Neuron (in vitro differentiated cells): ENCODE data around the gene RAB11A.

Source experiments
- H2AFZ ChIP-seq: one replicate; pipeline ENCODE4 v1.6.1; 2013; ENCODE audit warnings: low read depth, mild to moderate bottlenecking, inconsistent platforms, low read length, moderate library complexity
- H3K27me3 ChIP-seq: one replicate; pipeline ENCODE4 v1.6.1; 2013; ENCODE audit warnings: low read length; ENCODE audit not compliant: insufficient read depth
- H3K36me3 ChIP-seq: one replicate; pipeline ENCODE4 v1.6.1; 2013; ENCODE audit warnings: low read length; ENCODE audit not compliant: insufficient read depth
- H3K4me1 ChIP-seq: one replicate; pipeline ENCODE4 v1.6.1; 2013; ENCODE audit warnings: low read length; ENCODE audit not compliant: insufficient read depth
- H3K4me3 ChIP-seq: 2 replicates; pipeline ENCODE4 v1.5.1; 2013; ENCODE audit warnings: mild to moderate bottlenecking, low read length, moderate library complexity
- H3K9me3 ChIP-seq: one replicate; pipeline ENCODE4 v1.6.1; 2013; ENCODE audit warnings: low read length

RAB11A gene

DNA sequence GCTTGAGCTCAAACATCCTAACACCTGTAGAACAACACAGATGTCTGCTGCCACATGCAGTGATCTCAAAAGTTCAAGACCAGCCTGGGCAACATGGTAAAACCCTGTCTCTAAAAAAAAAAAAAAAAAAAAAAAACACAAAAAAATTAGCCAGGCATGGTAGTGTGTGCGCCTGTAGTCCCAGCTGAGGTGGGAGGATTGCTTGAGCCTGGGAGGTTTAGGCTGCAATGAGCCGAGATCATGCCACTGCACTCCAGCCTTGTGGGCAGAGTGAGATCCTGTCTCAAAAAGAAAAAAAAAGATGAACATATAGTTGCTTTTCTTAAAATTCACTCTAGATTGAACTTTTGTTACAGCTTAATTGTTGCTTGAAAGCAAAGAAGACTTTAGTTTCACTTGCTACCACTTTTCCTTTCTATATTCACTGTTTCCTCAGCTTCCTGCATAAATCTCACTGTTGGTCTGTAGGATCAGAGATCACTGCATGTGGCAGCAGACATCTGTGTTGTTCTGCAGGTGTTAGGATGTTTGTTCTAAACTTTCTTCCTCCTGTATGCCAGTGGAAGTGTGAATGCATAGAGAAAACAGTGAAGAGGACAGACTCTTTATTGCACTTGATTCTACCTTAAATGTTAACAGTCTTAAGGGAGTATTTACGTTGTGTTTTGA is 12.6 kb downstream of the RAB11A start:
- Histone ChIP-seq H3K4me1 (no peaks in the 10 kb centered on the region), H3K4me3 (no peak overlapping the region), H3K36me3 (peaks cover 79% of the 10 kb centered on the region), H3K27me3 (no peaks in the 10 kb centered on the region), H3K9me3 (no peaks in the 10 kb centered on the region), H2AFZ (no peak overlapping the region)

DNA sequence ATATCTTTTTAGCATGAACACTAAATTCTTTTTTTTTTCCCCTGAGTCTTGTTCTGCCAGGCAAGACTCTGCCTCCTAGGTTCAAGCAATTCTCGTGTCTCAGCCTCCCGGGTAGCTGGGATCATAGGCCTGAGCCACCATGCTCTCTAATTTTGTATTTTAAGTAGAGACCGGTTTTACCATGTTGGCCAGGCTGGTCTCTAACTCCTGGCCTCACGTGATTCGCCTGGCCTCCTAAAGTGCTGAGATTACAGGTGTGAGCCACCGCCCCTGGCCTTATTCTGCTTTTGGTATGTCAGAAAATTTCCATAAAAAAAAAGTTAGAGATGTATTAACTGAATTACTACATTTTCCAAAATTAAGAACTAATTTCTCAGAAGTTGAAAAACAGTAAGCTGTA is 14.3 kb downstream of the RAB11A start:
- no peak overlapping the region for H2AFZ ChIP-seq
- H3K4me1 ChIP-seq: no peaks in the 10 kb centered on the region
- no peaks in the 10 kb centered on the region for H3K9me3 ChIP-seq
- H3K4me3 ChIP-seq: no peak overlapping the region
- H3K36me3 ChIP-seq: peaks cover 81% of the 10 kb centered on the region
- no peaks in the 10 kb centered on the region for H3K27me3 ChIP-seq

DNA sequence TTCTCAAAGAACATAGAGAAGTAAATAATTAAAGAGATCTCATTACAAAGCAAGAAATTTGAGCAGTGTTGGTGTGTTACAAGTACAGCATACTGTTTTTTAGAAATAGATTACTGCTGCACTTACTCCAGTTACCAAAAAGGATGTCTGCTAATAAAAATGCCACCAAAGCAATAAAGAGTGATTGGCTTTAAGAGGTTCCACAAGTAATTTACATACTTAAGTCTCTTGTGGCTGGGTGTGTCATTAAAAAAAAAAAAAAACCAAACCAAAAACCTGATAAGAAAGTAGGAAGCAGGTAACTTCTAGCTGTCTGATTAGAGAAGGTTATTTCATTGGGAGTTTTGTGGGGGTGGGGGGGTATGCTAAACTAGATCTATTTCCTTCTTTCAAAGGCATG is 15.2 kb downstream of the RAB11A start:
- Histone ChIP-seq H3K27me3 (no peaks in the 10 kb centered on the region), H3K36me3 (peaks cover 81% of the 10 kb centered on the region), H3K4me1 (no peaks in the 10 kb centered on the region), H2AFZ (no peak overlapping the region), H3K4me3 (no peak overlapping the region), H3K9me3 (no peaks in the 10 kb centered on the region)

DNA sequence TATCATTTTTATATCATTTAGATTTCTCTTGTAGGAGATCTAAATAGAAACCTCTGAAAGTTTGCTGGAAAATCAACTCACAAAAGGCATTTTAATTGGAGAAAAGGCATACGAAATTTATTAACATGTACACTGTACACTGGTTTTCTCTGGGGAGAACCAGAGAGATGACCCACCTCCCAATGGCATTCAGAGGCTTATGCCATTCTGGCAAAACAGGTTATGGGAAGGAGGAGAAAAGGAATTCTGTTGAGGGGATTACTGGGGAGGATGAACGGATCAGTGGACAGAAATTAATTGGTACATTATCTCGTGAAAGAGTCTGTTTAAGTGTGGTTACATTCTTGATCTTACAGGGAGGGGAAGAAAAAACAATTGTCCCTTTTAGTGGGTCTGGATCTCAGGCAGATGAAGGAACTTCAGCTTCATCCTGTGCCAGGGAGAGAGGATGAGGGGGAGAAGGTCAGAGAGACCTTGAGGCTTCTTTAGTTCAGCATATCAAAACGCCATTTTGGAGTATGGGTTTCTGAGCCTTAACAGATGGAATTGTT is 16.5 kb downstream of the RAB11A start:
- Histone ChIP-seq H2AFZ (no peak overlapping the region), H3K27me3 (no peaks in the 10 kb centered on the region), H3K9me3 (no peaks in the 10 kb centered on the region), H3K4me3 (no peak overlapping the region), H3K4me1 (no peaks in the 10 kb centered on the region), H3K36me3 (peaks cover 75% of the 10 kb centered on the region)

DNA sequence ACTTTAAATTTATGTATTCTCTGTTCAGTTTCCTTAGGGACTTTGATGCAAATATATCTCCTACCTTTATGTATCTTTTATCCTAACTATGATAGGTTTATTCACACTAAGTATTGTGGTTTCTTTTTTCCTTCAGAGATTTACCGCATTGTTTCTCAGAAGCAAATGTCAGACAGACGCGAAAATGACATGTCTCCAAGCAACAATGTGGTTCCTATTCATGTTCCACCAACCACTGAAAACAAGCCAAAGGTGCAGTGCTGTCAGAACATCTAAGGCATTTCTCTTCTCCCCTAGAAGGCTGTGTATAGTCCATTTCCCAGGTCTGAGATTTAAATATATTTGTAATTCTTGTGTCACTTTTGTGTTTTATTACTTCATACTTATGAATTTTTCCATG is 18.3 kb downstream of the RAB11A start:
- H3K4me3 ChIP-seq: no peak overlapping the region
- no peaks in the 10 kb centered on the region for H3K9me3 ChIP-seq
- no peaks in the 10 kb centered on the region for H3K4me1 ChIP-seq
- no peak overlapping the region for H2AFZ ChIP-seq
- no peaks in the 10 kb centered on the region for H3K27me3 ChIP-seq
- peaks cover 66% of the 10 kb centered on the region for H3K36me3 ChIP-seq

DNA sequence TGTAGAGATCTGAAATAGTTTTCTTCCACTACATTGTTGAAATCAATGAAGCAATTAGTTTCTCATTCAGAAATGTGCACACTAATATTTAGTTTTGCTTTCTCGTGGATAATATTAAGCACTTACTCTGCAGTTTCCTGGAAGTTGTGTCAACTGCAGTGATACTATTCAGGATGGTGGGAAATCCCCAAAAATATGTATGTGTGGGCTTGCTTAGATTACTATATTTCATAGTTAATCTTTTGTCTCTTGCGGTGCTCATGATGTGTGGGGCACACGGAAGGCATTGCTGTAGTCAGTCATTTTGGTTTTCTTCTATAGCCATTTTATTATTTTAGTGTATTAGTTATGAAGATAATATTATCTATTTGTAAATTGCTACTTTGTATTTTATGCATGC is 19.7 kb downstream of the RAB11A start:
- Histone ChIP-seq H3K9me3 (no peaks in the 10 kb centered on the region), H3K36me3 (peaks cover 60% of the 10 kb centered on the region), H3K27me3 (no peaks in the 10 kb centered on the region)

DNA sequence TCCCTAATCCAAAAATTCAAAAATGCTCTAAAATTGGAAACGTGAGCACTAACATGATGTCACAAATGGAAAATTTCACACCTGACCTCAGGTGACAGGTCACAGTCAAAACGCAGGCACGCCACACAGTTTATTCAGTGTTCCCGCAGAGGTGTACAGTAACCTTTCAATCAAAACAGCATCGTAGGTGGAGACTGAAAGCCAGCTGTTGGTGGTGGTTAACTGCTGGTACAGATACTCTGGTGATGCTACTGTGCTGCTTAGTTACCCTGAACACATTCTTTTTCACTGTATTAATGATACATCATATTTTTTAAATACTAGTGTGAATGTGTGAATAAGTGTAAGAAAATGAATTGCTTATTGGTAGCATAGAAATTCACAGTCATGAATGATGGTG is 23.8 kb downstream of the RAB11A start:
- H2AFZ ChIP-seq: no peak overlapping the region
- H3K36me3 ChIP-seq: peaks cover 57% of the 10 kb centered on the region
- no peaks in the 10 kb centered on the region for H3K9me3 ChIP-seq
- no peaks in the 10 kb centered on the region for H3K27me3 ChIP-seq
- no peak overlapping the region for H3K4me3 ChIP-seq
- H3K4me1 ChIP-seq: no peaks in the 10 kb centered on the region

More for the DNA sequence above, 19.7 kb downstream of the RAB11A start:
- H2AFZ ChIP-seq: no peak overlapping the region
- H3K4me3 ChIP-seq: no peak overlapping the region
- H3K4me1 ChIP-seq: no peaks in the 10 kb centered on the region

DNA sequence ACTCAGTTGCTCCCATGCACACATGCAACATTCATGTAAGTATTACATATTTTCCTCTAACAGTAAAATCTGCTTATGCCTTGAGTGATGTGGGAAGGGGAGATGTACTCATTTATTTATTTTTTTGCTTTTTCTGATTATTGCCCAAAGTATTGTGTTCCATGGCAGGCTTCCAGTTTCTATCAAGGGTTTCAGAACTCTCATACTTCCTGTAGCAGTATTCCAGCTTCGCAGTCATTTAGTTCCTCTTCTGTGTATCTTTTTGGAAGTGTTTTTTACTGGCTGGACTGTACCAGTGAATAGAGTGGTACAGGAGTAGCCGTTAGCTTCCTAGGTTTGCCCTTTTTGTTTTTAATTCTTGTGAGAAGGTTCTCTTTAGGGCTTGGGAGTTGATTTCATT is 26.9 kb downstream of the RAB11A start:
- Histone ChIP-seq H3K36me3 (peaks cover 64% of the 10 kb centered on the region), H3K9me3 (no peaks in the 10 kb centered on the region), H3K4me1 (no peaks in the 10 kb centered on the region), H2AFZ (no peak overlapping the region), H3K27me3 (no peaks in the 10 kb centered on the region), H3K4me3 (no peak overlapping the region)

DNA sequence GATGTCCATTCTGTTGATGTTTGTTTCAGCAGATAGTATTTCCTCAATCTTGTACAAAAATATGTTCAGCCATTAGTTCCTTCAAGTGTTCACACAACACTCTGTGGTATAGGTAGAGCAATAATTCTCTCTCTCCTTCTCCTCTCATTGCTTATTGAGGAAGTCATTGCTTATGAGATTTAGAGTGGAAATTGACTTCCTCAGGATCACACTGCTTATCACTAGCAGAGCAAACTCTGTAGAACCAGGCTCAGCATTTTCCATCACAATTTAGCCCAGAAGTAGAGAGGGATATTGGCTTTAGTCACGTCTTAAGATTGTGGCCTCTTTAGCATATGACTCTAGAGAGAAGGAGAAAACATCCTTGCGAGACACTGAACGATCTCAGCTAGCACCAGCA is 31.2 kb downstream of the RAB11A start:
- Histone ChIP-seq H2AFZ (no peak overlapping the region), H3K4me3 (no peak overlapping the region), H3K36me3 (peaks cover 59% of the 10 kb centered on the region), H3K4me1 (peaks cover 11% of the 10 kb centered on the region), H3K9me3 (no peaks in the 10 kb centered on the region), H3K27me3 (no peaks in the 10 kb centered on the region)

DNA sequence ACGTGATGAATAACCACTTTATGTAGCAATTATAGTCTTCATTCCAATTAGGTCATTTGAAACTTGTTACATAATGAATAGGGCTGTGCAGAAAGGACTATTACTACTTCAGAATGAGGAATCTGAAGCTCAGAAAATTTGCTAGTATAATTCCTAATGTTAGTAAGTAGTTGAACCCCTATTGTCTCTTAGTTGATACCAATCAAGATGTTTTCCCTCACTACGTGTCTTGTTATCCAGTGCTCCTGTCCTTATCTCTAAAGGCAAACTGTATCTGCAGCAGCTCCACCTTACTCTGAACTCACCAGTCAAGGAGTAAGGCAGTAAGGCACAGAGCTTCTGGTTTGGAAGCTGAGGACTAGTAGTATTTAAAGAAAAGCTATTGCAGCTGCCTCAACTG is 32.0 kb downstream of the RAB11A start:
- Histone ChIP-seq H2AFZ (no peak overlapping the region), H3K36me3 (peaks cover 61% of the 10 kb centered on the region), H3K9me3 (no peaks in the 10 kb centered on the region), H3K27me3 (no peaks in the 10 kb centered on the region), H3K4me3 (no peak overlapping the region), H3K4me1 (peaks cover 11% of the 10 kb centered on the region)

DNA sequence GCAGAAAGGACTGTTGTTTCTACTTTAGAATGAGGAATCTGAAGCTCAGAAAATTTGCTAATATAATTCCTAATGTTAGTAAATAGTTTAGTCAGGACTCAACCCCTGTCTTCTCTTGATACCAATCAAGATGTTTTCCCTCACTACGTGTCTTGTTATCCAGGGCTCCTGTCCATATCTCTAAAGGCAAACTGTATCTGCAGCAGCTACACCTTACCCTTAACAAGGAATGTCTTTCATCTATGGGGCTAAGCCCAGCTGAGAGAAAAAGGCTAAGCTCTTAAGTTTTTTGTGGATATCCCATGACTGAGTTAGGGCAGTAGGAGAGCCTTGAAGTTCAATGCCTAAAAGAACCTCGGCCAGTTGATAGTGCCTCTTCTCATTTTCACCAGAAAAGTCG is 32.5 kb downstream of the RAB11A start:
- no peaks in the 10 kb centered on the region for H3K9me3 ChIP-seq
- no peaks in the 10 kb centered on the region for H3K27me3 ChIP-seq
- peaks cover 57% of the 10 kb centered on the region for H3K36me3 ChIP-seq
- H3K4me3 ChIP-seq: no peak overlapping the region
- no peak overlapping the region for H2AFZ ChIP-seq
- peaks cover 11% of the 10 kb centered on the region for H3K4me1 ChIP-seq

DNA sequence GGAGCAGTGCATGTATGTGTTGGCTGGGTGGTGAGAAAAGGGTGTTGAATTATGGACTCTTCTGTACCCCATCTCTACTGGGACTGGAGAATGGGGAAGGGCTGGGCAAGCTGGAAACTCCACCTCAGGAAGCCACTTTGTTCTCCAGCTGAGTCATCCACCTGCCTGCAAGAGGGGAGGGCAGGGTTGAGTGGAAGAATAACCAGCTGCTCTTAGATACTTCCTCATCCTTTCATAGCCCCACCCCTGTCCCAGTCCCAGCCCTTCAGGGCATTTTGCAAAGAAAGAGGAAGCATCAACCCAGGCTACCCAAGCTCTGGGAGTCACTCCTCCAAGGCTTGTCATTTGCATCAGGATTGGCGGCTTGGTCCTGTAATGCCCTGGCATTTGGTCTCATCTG is 33.1 kb downstream of the RAB11A start:
- Histone ChIP-seq H3K27me3 (no peaks in the 10 kb centered on the region), H3K4me3 (no peak overlapping the region), H3K36me3 (peaks cover 57% of the 10 kb centered on the region), H3K4me1 (peaks cover 11% of the 10 kb centered on the region), H3K9me3 (no peaks in the 10 kb centered on the region), H2AFZ (no peak overlapping the region)

DNA sequence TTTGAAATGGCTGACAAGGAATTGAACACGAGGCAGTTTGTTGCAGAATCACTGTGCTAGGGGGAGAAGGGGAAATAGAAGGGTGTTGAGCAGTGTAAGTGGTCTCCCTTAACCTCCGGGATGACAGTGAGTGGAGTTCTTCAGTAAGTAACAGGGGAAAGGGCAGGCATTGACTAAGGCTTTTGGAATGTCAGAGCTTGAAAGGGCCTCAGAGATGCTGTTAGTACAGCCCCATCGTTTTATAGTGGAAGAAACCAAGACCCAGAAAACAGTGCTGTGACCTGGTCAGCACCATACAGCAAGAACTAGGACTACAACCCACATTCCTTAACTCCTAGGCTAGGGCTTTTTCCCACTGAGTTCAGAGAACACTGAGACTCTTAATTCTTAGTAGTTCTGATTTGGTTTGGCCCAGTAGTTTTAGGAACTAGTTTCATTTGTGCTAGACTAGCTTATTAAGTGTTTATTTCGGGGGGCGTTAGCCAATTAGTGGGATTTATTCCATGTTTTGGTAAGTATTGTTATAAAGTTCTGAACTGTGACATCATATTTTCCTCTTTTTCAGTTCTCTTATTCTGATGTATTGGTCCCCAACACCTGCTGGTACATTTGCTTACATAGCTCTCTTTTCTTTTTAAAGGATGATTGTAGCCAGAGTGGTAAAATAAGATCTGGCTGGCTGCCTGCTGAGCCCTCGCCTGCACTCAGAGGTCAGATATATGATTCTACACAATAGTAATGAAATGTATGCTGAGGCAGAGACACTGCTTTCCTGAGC is 34.2 kb downstream of the RAB11A start:
- H3K9me3 ChIP-seq: no peaks in the 10 kb centered on the region
- H3K27me3 ChIP-seq: no peaks in the 10 kb centered on the region
- H3K4me1 ChIP-seq: peaks cover 11% of the 10 kb centered on the region

More for the DNA sequence above, 34.2 kb downstream of the RAB11A start:
- Histone ChIP-seq H3K36me3 (peaks cover 47% of the 10 kb centered on the region), H3K4me3 (no peak overlapping the region), H2AFZ (no peak overlapping the region)
